ENCODE results near the gene CARS1.
A peak's percentile ranks its signal among the peaks of the same experiment; 100 is the strongest.

The CARS1 gene

GRCh38 chr11:3057069-3057963, at the start of gene CARS1:
CARS1 (minus strand) TSS chr11:3057423; CDS start chr11:3057367, 56 bp downstream.
- peak; percentile 96 for DNase-seq

GRCh38 chr11:3105791-3106735, 48.8 kb upstream of the CARS1 start:
- DNase-seq = no peak

- no peak for DNase-seq
These were observed 48.0 kb upstream of the CARS1 start for GRCh38 chr11:3104961-3105790.

- no peak for DNase-seq
These were observed 47.0 kb upstream of the CARS1 start for GRCh38 chr11:3104051-3104714.

- DNase-seq = no peak
These were observed 45.9 kb upstream of the CARS1 start for GRCh38 chr11:3103076-3103475.

- no peak for DNase-seq
These were observed 45.4 kb upstream of the CARS1 start for GRCh38 chr11:3102641-3102921.

- no peak for DNase-seq
These were observed 44.9 kb upstream of the CARS1 start for GRCh38 chr11:3101921-3102640.

- DNase-seq = no peak
These were observed 42.0 kb upstream of the CARS1 start for GRCh38 chr11:3099178-3099577.

- DNase-seq = no peak
These were observed 39.8 kb upstream of the CARS1 start for GRCh38 chr11:3096909-3097530.

GRCh38 chr11:3095712-3096361, 38.6 kb upstream of the CARS1 start:
- no peak for DNase-seq

- no peak for DNase-seq
These were observed 37.1 kb upstream of the CARS1 start for GRCh38 chr11:3094223-3094824.

GRCh38 chr11:3093281-3094191, 36.3 kb upstream of the CARS1 start:
- no peak for DNase-seq

GRCh38 chr11:3092603-3093141, 35.4 kb upstream of the CARS1 start:
- DNase-seq = no peak

GRCh38 chr11:3091846-3092602, 34.8 kb upstream of the CARS1 start:
- peak; percentile 75 for DNase-seq

GRCh38 chr11:3091081-3091845, 34.0 kb upstream of the CARS1 start:
- no peak for DNase-seq

- no peak for DNase-seq
These were observed 33.1 kb upstream of the CARS1 start for GRCh38 chr11:3090096-3090901.

All from activated naive CD4-positive, alpha-beta T cell treated with Interleukin-2 at 50 U/mL for 16 hours (primary cell).